ENCODE measurements around the gene CENPQ.

Gene CENPQ

GRCh38 chr6:49506569-49507111 is 43.5 kb downstream of the CENPQ start:
- DNase-seq: peak; percentile 86

DNA sequence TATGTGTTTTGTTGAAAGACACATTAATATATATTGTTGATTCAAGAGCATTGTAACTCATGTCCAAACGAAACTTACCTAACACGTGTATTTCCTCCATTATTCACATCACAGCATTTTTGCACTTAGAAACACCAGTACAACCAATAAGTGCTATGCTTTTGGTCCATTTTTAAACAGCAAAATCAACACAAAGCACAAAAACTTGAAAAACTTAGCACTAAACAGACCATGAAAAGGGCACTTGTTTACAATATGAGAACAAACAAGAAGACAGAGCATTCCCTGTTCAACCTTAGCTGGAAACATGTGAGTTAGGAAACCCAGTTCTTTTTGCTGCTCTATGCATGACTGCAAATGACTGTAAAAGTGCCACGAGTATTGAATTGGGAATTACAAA is 46.2 kb downstream of the CENPQ start:
- DNase-seq: no peak

DNA sequence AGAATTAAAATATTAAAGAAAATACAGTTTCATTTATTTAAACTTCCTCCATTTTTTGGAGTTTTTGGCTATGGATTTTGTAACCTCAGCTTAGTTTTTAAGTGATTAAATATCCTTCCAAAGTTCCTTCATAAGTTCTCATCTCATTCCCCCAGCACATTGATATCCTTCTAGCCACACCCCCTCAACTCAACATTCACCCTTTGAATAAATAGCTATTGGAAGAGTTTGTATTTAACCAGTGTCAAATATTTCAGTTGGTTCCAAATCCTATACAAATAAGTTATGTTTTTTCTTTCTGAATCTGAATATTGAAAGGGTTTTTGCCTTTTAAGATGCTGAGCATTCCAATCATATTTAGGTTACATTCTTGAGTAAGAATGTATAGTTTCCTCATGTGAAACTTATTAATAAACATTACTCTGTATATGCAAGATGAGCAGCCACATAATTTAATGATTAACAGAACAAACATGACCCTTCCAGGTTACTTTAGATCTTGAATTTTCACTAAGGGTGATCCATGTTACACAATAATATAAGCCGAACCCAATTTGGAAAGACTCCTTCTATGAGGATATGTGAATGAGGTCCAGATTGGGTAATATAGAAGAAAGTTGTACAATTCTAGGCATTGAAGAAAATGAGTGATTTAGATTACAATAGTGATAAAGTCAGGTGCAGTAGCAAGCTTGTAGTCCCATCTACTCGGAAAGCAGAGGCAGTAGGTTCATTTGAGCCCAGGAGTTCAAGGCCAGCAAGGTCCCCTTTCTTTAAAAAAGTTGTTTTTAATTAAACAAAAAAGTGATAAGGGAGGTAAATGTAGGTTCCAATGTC is 50.2 kb downstream of the CENPQ start:
- DNase-seq: no peak

- DNase-seq: no peak
Measured at GRCh38 chr6:49514571-49515484, 51.7 kb downstream of the CENPQ start.

DNA sequence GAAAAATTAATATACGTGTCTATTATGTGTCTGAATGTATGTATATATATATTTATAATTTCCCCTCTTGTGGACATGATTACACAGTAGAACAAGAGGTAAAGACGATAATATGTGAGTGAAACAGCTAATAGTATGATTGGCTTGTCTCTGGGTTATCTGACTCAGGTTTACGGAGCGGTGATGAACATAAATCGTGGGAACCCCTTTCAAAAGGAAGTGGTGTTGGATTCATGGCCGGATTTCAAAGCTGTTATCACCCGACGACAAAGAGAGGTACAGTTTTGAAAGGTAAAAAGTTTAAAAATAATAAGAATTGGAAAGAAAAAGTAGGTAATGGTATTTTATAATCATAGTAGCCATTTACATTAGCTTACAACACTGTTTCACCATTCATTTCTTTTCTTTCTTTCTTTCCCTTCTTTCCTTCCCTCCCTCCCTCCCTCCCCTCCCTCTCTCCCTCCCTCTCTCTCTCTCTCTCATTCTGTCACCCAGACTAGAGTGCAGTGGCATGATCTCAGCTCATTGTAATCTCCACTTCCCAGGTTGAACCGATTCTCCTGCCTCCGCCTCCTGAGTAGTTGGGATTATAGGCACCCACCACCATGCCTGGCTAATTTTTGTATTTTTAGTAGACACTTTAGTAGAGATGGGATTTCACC is 52.4 kb downstream of the CENPQ start:
- DNase-seq: no peak

DNA sequence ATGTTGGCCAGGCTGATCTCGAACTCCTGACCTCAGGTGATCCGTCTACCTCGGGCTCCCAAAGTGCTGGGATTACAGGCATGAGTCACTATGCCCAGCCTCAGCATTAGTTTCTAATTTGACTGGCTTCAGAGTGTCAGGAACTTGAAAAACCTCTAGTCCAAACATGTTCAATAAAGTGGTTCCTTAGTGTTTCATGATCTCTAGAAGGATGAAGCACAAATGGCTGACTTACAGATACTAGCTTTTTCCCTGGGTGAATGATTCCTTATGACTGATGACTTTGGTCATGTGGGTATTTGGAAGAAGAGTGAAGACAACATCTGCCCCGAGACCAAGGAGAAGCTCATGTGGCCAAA is 53.0 kb downstream of the CENPQ start:
- no peak for DNase-seq

GRCh38 chr6:49517919-49518318 is 54.7 kb downstream of the CENPQ start:
- no peak for DNase-seq

- no peak for DNase-seq
Measured at GRCh38 chr6:49519660-49520059, 56.5 kb downstream of the CENPQ start.

DNA sequence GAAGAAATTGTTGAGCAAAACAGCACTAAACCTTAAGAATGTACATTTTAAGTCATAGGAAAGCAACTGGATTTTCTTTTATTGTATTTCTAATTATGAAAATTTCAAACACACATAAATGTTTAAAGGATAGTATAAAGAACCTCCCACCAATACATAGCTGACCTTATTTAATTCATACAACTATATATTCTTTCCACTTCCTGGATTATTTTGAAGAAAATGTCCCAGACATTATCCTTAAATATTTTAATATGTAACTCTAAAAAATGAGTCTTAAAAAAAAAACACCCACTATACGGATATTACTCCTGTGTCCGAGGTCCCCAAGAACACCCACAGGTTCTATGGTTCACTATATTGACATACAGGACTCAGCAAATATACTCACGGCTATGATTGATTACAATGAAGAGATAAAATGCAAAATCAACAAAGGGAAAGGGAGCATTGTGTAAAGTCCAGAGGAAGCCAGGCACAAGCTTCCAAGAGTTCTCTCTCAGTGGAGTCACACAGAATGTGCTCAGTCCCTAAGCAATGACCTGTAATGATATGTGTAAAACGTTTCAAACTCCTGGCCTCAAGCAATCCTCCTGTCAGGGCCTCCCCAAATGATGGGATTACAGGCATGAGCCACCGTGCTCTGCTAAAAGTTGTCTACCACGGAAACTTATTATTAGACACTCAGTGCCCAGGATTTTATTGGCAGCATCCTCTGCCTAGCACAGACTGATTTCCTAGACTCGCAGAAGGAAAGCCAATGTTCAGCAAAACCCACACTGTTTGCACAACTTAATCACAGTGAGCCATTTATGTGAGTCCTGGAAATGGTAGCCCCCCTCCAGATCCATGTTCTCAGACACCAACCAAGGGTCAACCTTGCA is 59.8 kb downstream of the CENPQ start:
- DNase-seq: peak; percentile 86

- no peak for DNase-seq
Measured at GRCh38 chr6:49523901-49524300, 60.7 kb downstream of the CENPQ start.

- DNase-seq: peak; percentile 81
Measured at GRCh38 chr6:49524541-49524940, 61.4 kb downstream of the CENPQ start.

- no peak for DNase-seq
Measured at GRCh38 chr6:49526598-49526997, 63.4 kb downstream of the CENPQ start.

GRCh38 chr6:49527320-49527719 is 64.2 kb downstream of the CENPQ start:
- DNase-seq: no peak

DNA sequence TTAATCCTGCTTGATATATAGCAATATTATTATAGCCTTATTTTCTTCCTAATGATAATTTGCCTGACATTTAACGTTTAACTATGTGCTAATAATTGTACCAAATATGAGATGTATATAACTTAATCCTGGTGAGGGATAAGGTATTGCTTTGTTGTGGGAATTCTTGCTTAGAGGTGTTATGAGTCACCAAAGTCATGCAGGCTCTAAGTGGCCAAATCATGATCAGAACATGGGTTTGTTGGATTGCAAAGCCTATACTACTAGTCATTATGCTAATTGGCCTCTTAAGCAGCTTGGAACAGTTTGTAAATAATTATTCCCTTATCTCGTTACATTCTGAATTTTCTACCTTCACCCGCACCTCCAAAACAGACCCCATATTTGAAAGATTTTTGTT is 65.4 kb downstream of the CENPQ start:
- peak; percentile 80 for DNase-seq

GRCh38 chr6:49530141-49530776 is 67.1 kb downstream of the CENPQ start:
- DNase-seq: peak; percentile 60

DNA sequence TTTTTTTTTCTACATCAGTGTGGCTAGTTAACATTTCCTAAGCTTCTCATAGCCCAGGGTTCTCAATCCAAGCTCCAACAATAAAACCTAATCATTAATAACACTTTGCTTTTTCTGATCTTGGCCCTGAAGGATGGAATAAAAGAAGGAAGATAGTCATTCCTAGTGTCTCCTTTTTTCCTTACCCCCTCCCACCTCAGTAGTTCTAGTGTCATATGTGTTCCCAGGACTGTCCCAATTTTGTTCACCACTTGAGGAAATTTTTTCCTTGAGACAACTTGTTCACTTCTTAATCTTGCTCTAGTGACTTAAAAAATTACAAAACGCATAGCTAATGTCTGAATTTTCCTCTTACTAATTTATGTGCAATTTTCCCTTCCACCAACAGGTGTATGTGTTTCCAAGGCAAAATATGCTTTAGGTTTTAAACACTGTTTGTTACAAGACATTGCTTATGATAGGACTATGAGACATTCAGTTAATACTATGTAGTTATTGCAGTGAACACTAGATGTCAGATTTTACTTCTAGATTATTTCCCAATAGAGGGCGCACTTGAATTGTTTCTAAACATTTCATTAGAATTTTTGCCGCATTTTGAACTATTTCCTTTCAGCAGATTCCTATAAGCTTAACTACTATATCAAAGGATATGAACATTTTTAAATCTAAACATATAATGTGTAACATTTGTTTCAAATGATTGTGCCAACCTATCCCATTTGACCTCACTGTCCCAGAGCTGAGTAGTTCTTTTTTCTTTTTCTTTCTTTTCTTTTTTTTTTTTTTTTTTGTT is 68.8 kb downstream of the CENPQ start:
- DNase-seq: peak; percentile 84

GRCh38 chr6:49535795-49536194 is 72.6 kb downstream of the CENPQ start:
- no peak for DNase-seq

- no peak for DNase-seq
Measured at GRCh38 chr6:49539102-49539501, 75.9 kb downstream of the CENPQ start.

DNA sequence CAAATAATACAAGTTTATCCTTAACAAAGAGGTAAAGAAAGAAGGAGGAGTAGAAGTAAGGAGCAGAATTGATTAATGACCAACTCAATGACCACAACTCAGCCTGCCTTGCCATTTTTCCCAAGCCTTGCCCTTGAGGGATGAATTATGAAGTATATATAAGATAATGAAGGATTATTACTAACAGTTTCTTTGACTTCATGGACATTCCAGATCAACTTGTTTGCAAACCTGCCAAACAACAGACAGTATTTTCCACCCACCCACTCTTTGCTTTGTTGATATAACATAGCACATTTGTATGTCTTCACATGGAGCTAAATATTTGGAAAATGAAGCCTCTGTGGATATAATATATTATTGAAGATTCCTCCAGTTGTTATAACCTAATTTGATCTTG is 77.4 kb downstream of the CENPQ start:
- DNase-seq: peak; percentile 31

DNA sequence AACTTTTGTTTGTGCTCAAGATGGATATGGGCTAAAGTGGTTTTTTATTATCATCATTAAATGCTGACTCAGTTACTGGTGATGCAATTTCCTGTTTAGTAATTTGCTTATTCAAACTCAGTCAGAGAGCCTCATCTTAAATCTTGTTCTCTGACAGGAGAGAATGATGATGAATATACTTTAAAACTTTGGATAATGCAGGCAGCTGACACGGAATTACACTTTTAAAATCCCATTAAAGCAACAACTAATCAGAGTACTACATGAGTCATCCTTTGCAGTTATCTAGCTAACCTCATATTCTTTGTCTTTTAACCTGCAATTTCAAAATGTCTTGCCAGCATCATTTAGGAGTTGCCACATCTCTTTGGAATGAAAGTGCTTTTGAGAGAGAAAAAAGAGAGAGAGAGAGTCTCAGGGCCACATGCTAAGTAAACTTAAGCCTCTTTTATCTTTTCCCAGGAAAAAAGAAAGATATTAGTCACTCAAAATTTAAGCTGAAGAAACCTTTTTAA is 78.1 kb downstream of the CENPQ start:
- peak; percentile 82 for DNase-seq

- DNase-seq: peak; percentile 94
Measured at GRCh38 chr6:49541936-49542335, 78.8 kb downstream of the CENPQ start.

Data from NCI-H69 (cell line).